NCI-H1105 treated with DMSO at 0.1 percent for 48 hours (cell line): ENCODE results near the gene LMTK3.
"Not testable (repeated sequence)": the region's sequence is repeated elsewhere in the genome, so short reads cannot be mapped to it uniquely, and the experiment has no call there.

Experiments used
- DNase-seq: peaks from one replicate; lab custom pipeline; 2025; lab: John Stamatoyannopoulos, UW

The LMTK3 gene

DNA sequence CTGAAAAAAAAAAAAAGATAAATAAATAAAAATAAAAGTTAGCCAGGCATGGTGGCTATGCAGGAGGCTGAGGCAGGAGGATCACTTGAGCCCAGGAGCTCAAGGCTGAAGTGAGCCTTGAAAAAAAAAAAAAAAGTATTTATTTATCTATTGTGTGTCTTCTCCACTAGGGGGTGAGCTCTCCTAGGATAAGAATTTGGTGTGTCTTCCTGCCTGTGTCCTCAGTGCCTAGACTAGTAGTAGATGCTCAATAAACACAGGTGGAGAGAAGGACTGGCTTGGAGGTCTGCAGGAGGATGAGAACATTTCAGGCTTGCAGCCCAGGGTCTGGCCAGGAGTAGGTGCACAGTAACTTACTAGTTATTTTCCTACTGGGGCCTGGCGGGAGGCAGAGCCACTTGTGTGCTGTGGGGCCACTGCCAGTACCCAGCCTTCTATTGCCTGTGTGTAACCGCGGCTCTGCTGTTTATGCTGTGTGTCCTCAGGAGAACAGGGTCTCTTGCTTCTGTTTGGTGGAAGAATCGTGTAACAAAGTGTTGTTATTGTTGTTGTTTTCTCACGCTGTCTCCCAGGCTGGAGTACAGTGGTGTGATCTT, 5.4 kb downstream of the LMTK3 start:
- peak; percentile 25 for DNase-seq

DNA sequence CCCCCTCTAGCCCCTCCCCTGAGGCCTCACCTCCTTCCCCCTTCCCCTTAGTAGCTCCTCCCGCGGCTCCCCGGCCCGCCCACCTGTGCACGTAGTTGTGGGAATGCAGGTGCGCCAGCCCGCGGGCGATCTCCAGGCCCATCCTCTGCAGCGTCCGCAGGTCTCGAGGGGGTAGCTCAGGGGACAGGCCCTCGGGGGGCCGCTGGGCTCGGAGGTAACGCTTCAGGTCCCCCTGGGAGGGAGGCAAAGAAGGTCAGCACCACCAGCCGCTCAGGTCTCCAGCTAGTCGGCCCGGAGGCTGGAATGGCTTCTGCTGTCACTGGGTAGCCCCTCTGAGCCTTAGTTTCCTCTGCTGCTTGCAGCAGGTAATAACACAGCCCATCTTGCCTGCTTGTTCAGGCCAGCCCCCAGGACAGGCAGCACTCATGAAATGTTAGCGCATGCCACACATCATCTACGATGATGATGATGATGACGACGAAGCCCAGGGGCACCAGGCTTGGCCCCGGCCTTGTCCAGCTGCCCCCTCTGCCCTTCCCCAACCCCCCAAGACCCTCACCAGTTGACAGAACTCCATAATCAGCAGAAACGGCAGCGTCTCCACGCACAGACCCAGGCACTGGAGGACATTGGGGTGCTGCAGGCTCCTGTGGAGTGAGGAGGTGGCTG, 9.2 kb downstream of the LMTK3 start:
- DNase-seq = no peak

DNA sequence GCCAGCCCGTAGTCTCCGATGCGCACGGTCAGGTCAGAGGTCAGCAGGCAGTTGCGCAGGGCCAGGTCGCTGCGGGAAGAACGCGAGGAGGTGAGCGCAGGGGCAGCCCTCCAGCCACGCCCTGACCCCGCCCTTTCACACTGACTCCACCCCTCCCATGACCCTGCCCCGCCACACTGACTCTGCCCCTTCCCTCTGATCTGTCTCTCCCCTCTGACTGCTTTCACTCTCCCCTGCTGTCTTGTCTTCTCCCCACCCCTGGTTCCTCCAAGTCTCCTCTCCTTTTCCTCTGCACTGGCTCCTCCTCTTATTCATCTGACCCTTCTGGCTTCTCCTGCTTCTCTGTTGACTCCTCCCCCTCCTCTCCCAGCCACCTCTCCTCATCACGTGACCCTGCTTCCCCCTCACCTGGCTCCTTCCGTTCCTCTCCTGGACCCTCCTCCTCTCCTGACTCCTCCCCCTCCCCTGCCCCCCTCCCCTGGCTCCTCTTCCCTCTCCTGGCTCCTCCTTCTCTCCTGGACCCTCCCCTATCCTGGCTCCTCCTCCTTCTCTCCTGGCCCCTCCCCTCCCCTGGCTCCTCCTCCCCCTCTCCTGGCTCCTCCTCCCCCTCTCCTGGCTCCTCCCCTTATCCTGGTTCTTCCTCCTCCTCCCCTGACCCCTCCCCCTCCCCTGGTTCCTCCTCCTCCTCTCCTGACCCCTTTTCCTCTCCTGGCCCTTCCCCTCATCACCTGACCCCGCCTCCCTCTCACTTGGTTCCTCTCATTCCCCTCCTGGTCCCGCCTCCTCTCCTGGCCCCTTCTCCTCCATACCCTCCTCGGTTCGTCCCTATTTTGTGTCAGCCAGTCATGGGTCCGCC, 9.9 kb downstream of the LMTK3 start:
- peak; percentile 94 for DNase-seq

DNA sequence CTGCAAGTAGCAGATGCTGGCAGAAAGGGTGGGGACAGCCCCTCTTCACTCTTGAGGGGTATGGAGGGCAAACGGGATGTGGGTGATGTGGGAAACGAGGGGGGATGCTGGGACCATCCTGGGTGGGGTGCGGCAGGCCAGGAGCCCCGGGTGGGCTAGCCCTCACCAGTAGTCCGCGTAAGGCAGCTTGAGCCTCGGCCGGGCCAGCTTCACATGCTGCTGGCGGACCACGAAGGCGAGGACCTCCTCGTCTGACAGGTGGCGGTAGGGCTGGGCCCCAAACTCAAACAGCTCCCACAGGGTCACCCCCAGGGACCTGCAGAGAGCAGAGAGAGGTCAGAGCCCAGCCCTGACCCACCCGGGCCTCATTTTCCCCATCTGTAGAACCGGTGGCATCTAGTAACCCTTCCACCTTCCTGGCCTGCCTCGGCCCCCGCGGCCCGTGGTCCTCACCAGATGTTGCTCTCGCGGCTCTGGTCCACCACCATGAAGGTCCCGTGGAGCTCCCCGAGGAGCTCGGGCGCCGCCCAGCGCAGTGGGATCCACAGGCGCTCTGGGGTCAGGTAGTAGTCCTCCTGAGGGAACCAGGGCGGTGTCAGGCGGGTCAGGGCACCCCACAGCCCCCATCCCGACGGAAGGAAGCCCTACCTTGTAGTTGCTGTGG, 10.7 kb downstream of the LMTK3 start:
- no peak for DNase-seq

DNA sequence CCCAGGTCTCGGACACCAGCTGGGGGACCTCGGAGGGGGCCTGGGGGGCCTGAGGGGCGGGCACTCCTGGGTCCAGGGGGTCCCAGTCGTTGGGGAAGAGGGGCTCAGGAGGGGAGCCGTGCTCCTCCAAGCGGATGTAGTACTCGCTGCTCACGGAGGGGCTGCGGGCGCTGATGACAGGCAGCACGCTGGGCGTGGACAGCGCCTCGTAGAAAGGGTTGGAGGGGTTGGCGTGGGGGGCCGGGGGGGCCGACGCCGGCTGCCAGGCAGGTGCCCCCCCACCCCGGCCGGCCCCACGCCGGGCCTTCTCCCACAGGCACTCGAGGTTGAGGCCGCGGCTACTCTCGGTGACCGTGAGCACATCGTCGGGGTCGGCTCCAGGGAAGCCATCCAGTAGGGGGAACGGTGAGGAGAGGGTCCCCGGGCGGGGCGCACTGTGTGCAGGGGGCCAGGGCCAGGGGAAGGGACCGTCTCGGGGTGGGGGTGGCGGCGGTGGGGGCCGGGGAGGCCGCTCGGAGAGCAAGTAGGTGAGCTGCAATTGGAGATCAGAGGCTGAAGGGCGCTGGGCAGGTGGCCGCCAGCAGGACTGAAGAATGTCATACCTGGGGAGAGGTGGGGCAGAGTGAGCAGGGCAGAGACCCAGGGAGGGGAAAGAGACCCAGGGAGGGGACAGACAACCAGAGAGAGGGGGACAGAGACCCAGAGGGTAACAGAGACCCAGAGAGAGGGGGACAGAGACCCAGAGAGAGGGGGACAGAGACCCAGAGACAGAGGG, 12.1 kb downstream of the LMTK3 start:
- DNase-seq = no peak

DNA sequence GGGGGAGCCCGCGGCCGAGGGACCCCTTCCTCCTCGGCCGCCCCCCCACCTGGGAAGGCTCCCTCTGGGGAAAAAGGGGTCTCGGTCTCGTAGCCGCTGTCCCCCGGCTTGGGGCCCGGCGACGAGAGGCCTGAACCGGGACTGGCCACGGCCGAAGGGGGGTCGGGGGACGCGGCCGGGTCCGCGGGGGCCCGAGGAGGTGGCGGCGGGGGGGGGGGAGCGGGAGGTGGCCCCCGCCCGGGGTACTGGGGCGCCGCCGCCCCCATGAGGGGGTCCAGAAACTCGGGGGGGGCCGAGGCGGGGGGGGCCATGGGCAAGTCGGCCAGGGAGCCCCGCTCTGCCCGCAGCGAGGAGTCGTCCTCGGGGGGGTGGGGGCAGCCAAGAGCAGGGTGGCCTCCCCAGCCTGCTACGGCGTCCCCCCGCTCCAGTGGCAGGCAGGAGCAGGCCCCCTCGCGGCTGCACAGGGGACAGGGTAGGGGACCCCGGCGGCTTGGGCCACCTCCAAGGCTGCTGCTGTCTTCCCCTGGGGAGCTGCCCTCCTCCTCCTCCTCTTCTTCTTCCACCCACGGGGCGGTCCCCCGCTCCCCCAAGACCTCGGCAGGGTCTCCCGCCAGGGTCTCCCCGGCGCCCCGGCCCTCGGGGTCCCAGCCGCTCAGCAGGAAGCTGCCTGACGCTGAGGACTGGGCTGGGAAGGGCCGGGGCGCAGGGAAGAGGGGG, 12.9 kb downstream of the LMTK3 start:
- no peak for DNase-seq

DNA sequence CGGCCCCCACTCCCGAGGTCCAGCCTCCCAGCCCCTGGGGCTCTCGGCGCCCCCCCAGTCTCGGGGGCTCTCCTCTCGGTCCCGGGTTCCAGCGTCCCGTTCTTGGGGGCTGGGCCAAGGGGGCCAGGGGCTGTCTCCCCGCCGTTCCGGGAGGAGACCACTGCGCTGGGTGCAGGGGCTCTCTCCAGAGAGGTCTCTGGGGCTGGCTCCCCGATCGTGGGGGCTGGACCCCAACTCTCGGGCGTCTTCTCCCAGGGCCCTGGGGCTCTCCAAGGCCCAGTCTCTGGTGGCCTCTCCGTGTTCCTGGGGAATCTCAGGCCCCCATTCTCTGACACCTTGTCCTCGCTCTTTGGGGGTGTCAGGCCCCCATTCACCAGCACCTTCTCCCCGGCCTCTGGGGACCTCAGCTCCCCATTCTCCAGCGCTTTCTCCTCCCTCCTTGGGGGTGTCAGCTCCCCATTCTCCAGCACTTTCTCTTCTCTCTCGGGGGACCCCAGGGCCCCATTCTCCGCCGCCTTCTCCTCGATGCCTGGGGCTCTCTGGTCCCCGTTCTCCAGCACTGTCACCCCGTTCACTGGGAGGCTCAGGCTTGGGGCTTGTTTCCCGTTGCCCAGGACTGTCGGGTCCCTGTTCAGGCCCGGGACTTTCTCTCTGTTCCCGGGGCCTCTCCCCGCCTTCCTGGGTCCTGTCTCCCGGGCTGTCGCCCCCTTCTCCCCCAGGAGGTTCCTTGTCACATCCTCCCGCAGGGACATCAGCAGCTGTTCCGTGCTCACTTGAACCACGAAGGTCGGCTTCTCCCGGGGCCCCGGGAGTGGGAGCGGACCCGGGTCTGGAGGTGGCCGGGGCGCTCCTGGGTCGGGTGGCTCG, 13.7 kb downstream of the LMTK3 start:
- no peak for DNase-seq

DNA sequence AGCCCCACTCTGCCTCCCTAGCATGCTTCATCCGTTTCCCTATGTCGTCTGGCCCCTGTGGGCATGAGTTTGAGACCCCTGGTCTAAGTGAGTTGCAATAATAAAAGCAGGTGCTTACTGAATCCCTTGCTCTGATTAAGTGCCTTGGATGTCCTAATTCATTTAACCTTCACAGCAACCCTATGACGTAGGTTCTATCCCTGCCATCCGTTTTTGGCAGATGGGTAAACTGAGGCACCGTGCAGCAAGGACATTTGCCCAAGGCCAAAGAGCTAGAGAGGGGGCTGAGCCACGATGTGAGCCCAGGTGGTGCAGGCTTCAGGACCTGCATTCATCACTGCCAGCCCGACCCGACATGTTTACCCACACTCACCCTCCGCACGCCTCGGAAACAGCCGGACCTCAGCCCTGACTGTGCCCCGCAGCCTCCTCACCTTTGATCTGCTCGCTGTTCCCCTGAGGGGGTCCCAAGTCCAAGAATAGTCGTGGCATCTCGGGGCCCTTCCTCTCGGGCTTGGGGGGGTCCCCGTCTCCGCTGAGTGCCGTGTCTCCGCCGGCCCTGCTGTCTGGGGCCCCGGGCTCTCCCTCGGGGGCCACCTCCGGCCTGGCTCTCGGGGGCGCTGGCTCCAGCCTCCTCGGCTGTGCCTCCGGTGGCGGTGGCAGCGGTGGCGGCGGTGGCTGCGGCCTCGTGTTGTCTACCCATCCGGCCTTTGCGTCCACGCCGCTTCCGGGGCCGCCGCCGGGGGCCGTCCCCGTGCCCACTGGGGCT, 14.5 kb downstream of the LMTK3 start:
- no peak for DNase-seq

DNA sequence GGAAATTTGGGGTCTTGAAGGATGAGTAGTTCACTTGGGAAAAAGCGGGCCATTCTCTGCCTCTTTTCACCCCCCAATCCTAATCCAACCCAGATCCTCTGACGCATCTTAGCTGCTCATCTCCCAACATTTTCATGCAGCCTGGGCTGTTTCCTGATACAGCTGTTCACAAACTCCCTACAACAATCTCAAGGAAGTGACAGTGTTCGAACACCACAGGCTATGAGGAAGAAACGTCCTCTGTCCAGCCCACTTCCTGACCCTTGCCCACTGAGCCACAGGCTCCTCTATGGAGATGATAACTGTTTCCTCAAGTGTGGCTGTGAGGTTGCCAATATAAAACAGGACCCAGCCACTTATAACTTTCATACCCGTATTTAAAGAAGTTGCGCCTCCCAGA, 16.2 kb downstream of the LMTK3 start:
- no peak for DNase-seq

DNA sequence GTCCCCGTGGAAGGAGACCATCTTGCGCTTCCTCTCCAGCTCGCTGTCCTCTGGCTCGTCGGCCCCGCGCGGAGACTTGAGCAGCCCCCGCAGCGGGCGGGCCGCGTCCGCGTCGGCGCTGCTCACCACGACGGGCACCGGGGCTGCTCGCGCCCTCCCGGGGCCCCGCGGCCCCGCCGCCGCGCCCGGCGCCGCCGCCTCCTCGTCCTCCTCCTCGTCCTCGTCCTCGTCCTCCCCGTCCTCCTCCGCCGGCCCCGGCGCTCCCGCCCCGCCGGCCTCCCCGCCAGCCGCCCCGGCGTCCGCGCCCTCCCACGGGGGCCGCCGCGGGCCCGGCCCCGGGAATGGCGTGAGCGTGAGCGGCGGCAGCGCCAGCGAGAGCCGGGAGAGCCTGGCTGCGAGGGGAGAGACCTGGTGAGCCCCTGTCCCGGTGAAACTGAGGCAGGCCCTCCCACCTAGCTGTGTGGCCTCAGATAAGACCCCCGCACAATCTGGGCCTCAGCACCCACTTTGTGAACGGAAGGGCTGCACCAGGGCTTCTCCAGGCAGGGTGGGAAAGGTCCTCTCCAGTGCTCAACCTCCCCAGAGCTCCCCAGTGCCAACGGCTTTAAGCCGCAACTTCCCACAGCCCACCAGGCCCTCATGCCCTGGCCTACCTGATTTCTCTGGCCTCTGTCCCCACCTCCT, 17.8 kb downstream of the LMTK3 start:
- DNase-seq = no peak

DNA sequence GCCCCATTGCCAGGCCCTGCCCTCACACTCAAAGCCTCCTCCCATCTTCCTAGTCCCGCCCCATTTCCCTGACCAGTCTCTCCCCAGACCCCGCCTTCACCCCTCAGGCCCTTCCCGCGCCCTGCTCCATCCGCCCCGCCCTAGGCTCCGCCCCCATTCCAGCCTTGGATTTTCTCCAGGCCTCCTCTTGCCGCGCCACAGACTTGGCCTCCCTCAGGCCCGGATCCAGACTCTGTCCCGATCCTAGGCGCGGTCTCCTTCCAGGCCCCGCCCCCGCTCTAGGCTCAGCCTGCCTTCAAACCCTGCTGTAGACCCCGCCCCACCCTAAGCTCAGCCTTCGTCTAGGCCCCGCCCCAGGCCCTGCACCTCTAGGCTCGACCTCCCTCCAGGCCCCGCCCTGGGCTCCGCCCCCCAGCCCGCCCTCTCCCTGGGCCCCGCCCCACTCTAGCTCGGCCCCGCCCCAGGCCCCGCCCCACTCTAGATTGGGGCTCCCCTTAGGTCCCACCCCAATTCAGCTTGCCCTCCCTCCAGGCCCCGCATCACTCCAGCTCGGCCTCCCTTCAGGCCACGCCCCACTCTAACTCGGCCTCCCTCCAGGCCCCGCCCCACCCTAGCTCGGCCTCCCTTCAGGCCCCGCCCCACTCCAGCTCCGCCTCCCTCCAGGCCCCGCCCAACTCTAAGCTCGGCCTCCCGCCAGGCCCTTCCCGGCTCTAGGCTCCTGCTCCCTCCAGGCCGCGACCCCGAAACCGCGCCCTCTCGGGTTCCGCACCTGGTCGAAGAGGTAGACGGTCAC, 18.5 kb downstream of the LMTK3 start:
- peak; percentile 94 for DNase-seq

DNA sequence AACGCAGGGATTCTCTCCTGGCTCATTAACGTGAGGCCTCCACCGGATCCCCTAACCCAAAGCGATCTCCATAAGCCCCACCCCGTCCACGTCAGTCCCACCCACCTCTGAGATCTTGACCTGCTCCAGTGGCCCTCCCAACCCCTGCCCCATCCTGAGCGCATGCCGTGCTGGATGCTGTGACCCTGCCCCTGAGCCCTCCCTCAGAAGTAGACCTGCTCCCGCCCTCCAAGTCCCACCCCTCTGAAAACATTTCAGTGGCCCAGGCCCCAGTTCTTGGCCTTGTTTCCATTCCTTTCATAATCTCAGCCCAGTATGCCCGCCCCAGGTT, 19.9 kb downstream of the LMTK3 start:
- no peak for DNase-seq

DNA sequence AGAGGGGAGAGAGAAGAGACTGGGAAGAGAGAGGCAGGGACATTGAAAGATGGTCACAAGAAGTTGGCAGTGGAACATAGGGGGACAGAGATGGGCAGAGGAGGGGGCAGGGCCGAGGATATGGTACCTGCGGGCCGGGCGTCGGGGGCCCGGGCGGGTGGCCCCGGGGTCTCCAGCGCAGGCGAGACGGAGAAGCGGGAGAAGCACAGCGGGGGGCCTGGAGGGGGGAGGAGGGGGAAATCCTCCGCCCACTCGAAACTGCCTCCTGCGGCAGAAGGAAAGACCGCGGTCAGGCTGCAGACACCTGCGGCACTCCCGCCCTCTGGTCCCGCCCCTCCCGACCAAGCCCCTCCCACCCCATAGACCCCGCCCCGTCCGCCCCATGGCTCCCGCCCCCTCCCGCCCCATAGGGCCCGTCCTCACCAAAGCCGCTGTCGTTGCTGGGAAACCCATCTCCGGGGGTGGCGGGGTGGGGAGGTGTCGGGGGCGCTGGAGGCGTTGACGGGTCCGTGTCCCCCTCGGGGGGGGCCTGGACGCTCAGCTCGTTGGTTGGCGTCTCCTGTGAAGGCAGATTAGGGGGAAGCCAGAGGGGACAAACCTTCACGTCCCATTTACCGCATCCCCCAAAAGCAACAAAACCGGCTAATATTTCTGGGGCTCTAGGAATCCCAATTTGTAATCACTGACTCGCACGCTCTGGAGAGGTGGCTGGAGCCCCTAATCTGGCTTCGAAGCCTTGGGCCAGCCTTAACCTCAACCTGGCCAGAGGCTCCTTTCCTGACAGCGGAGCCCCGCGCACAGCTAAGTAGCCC, 20.4 kb downstream of the LMTK3 start:
- peak; percentile 55 for DNase-seq

DNA sequence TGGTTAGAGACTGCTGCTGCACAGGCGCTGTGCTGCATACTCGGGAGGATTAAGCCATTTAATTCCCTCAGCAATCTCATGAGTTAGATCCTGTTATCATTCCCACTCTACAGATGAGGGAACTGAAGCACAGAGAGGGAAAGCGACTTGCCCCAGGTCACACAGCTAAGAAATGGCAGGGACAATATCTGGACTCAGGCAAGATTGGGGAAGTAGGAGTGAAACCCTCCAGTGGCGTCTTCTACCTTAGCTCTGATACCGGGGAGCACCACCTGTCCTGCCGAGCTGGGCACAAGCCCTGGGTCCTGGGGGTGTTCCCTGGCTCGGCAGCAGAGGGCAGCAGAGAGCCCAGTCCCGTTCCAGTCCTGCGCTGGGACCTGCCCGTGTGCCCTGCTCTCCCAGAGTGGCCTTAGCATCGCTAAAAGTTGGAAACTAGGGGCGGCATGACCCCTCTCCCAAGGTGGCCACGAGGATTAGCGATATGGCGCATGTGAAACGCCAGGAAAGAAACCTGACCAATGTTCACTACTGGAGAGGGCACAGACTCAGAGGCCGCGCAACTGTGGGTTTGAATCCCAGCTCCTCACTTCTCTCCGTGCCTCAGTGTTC, 21.9 kb downstream of the LMTK3 start:
- peak; percentile 54 for DNase-seq

DNA sequence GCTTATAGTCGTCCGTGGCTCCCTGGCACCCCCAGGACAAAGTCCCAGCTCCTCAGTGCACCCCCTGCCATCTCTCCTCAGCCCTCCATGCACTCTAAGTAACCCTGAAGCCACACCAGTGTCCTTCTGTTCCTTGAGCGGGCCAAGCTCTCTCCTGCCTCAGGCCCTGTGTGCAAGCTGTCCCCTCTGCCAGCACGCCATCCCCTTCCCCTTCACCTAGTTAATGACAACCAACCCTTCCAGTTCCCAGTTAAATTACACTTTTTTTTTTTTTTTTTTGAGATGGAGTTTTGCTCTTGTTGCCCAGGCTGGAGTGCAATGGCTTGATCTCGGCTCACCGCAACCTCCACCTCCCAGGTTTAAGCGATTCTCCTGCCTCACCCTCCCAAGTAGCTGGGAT, 23.2 kb downstream of the LMTK3 start:
- DNase-seq = not testable (repeated sequence)

DNA sequence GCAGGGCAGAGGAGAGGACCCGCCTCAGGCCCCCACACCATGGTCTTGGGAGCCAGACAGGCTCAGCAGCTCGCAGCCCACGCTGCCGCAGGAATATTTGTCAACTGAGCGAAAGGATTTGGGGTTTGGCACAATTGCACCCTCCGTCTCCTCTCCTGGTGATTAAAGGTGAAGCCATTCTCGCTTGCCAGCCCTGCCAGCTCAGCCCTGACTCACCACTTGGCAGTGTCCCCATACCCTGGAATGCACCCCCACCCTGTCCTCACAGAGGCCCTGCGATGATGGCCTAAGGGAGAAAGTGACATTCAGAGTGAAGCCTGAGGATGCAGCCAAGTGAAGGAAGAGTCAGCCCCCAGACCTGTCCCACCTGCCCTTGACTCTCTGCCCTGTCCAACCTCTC, 23.7 kb downstream of the LMTK3 start:
- no peak for DNase-seq

DNA sequence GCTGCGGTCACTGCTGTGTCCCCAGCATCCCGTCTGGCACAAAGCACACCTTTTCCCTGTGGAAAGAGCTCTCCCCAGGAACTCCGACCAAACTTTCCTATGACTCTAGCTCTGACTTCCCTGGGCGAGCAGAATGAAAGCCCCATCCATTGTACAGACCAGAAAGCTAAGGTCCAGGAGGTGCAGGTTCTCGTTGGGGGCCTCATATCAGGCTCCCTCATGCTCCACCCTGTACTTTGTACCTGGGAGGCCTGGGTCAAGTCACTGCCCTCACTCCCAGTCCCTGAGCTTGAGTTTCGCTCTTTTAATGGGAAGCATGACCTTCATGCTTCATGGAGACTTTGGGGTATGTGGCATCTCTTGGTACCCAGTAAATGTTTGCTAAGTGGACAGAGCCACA, 24.1 kb downstream of the LMTK3 start:
- no peak for DNase-seq
